Ovary (tissue), 9 donors: ENCODE results near the gene RHOB. TPM values are rescaled to one million over a fixed set of nuclear protein-coding genes. Genes with fewer than 3 reads are reported as not detected.

ENCODE experiments used
- DNase-seq, 5 donors: peaks; one replicate each; pipeline ENCODE4 v3.0.0-alpha.2; 2019 to 2020
- H3K27ac ChIP-seq, 2 donors: fragments of 200-600 bp; one replicate each; pipeline versions ENCODE4 v1.5.1 to v1.8.0; 2019 to 2022
- H3K27me3 ChIP-seq: fragments of 200-600 bp; one replicate; pipeline ENCODE4 v1.8.0; 2022
- H3K36me3 ChIP-seq: fragments of 200-600 bp; sonication (generic); one replicate; pipeline ENCODE4 v1.5.1; 2019
- H3K4me1 ChIP-seq: one replicate; pipeline ENCODE4 v1.8.1; 2013; ENCODE audit warnings: mild to moderate bottlenecking, moderate library complexity; ENCODE audit not compliant: insufficient read depth
- H3K4me3 ChIP-seq: fragments of 200-600 bp; sonication (generic); one replicate; pipeline ENCODE4 v1.5.1; 2017
- H3K9me3 ChIP-seq, 2 donors: fragments of 200-600 bp in 1 of 2; sonication (generic) in 1 of 2; one replicate each; pipeline versions ENCODE4 v1.5.1 to v1.8.1; 2013 to 2019; ENCODE audit warnings: mild to moderate bottlenecking in 1 of 2, moderate library complexity in 1 of 2
- EP300 ChIP-seq: sonication (generic); formaldehyde crosslinking; IDR thresholded peaks from one replicate; pipeline ENCODE4 v1.6.1; 2017; ENCODE audit warnings: antibody characterized with exemption
- POLR2A ChIP-seq: fragments of 450-650 bp; IDR thresholded peaks from one replicate; pipeline ENCODE4 v1.6.1; 2017; ENCODE audit warnings: antibody characterized with exemption, mild to moderate bottlenecking, moderate library complexity
- WGBS, 3 donors: extraction: QIAGEN DNeasy Blood & Tissue Kit in 1 of 3; methylation state at CpG; one replicate each; pipeline versions ENCODE4 v1.1.5 to v1.1.7; 2013 to 2017; 5-methylcytosine and 5-hydroxymethylcytosine counted together
- intact Hi-C, 4 donors: fragments of 100-400 bp; cut with DNase I; formaldehyde crosslinking; loops; one replicate each; pipeline versions ENCODE4 v1.11.0 to v1.15.1; 2022 to 2023
- polyA plus RNA-seq, 2 donors: library from polyadenylated mRNA; stranded (reverse); fragments of 200-250 nt in 1 of 2; fragments of 350-450 nt in 1 of 2; fragmentation: Illumina TruSeq in 1 of 2; extraction: RNeasy Lipid Tissue Mini Kit (QIAGEN cat#74804) in 1 of 2; gene quantifications; one replicate each; pipeline ENCODE4 v1.2.3, GENCODE V29; 2013 to 2014
- total RNA-seq, 7 donors: library from RNA; depleted of rRNA in 2 of 7; stranded (reverse); fragments of >200 nt in 2 of 7; fragmentation: NEBNext Ultra II Directional in 3 of 7; extraction: Animal tissue kit (Norgen Biotek cat#: 25700) in 3 of 7; gene quantifications; one replicate each; pipeline versions ENCODE4 v1.1.0 to v1.2.4, GENCODE V29; 2016 to 2023
- TF ChIP-seq, protein P1 (sequence below), 3 donors: fragments of 450-650 bp in 2 of 3; fragments of 200-600 bp in 1 of 3; IDR thresholded peaks; one replicate each; pipeline versions ENCODE4 v1.5.1 to v1.8.0; 2016 to 2022; ENCODE audit warnings: antibody characterized with exemption in 3 of 3, mild to moderate bottlenecking in 1 of 3
- donor health status: DM: no; HTN: no; CAD: no; lungs with moderate emphysema.
- donor health status: DM: no; HTN: no; CAD: no.
- donor health status: Bipolar disorder and iron deficiency.
- donor health status: DM: yes; HTN: yes; CAD: no.
- donor health status: DM: no; HTN: no; CAD: no.
- donor health status: DM: yes; HTN: yes; CAD: no.

The RHOB gene
- total and polyA plus RNA-seq, 9 donors = 200 to 1,363 (median 432) TPM

DNA sequence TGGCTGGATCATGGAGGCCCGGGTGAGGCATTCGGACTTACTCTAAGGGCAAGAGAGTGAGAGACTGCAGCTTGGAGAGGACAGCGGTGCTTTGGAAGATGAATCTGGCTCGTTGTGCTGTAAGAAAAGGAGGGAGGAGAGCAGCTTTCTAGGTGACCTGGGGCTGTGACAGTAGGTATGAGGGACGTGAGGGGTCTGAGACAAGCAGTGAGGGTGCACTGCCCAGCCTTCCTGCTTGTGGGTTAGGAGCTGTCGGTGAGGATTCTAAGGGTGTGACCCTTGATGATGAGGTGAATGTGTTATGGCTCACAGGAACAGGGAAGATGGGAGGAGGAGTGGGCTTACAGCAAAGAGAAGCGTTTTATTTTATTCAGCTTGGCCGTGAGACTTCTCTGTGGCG is 27.1 kb upstream of the RHOB start:
- intact Hi-C loops = no loop called here
- Histone ChIP-seq H3K27me3 (no peaks in the 10 kb centered on the region), H3K4me3 (no peak overlapping the region), H3K4me1 (peaks cover 21% of the 10 kb centered on the region), H3K36me3 (no peaks in the 10 kb centered on the region), H3K27ac (no peak overlapping the region), H3K9me3 (no peaks in the 10 kb centered on the region)
- TF ChIP-seq, protein P1, sequence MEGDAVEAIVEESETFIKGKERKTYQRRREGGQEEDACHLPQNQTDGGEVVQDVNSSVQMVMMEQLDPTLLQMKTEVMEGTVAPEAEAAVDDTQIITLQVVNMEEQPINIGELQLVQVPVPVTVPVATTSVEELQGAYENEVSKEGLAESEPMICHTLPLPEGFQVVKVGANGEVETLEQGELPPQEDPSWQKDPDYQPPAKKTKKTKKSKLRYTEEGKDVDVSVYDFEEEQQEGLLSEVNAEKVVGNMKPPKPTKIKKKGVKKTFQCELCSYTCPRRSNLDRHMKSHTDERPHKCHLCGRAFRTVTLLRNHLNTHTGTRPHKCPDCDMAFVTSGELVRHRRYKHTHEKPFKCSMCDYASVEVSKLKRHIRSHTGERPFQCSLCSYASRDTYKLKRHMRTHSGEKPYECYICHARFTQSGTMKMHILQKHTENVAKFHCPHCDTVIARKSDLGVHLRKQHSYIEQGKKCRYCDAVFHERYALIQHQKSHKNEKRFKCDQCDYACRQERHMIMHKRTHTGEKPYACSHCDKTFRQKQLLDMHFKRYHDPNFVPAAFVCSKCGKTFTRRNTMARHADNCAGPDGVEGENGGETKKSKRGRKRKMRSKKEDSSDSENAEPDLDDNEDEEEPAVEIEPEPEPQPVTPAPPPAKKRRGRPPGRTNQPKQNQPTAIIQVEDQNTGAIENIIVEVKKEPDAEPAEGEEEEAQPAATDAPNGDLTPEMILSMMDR (IDR thresholded peaks at IDR 0.05) = no peak
- WGBS, 3 donors = 53 to 71% (median 68%) methylated on average over 9 of the region's 9 CpGs
- DNase-seq = no peak

- 67 to 83% (median 72%) methylated on average over 14 of the region's 14 CpGs for WGBS, 3 donors
- peak in 1 of 5 donors; percentile 39 for DNase-seq
- H3K27ac ChIP-seq = peak overlapping the region; percentile 2 to 28
- no peaks in the 10 kb centered on the region for H3K9me3 ChIP-seq
- no peaks in the 10 kb centered on the region for H3K27me3 ChIP-seq
- TF ChIP-seq EP300 = no peak
- TF ChIP-seq POLR2A = no peak
- TF ChIP-seq, protein P1 (IDR thresholded peaks at IDR 0.05) = no peak
- no peaks in the 10 kb centered on the region for H3K36me3 ChIP-seq
- H3K4me3 ChIP-seq = no peak overlapping the region
- intact Hi-C loops = no loop called here
- peaks cover 21% of the 10 kb centered on the region for H3K4me1 ChIP-seq
Observed at GRCh38 chr2:20421336-20421987, 25.4 kb upstream of the RHOB start.

- no peak overlapping the region for H3K4me3 ChIP-seq
- DNase-seq = peak; percentile 76 to 93 (median 86)
- H3K4me1 ChIP-seq = peaks cover 21% of the 10 kb centered on the region
Observed at GRCh38 chr2:20421988-20422370, 24.9 kb upstream of the RHOB start.

GRCh38 chr2:20422402-20423271 is 24.2 kb upstream of the RHOB start:
- Histone ChIP-seq H3K4me1 (peaks cover 21% of the 10 kb centered on the region), H3K36me3 (no peaks in the 10 kb centered on the region), H3K27me3 (no peaks in the 10 kb centered on the region), H3K4me3 (no peak overlapping the region), H3K9me3 (no peaks in the 10 kb centered on the region), H3K27ac (peak overlapping the region; percentile 2 to 28)
- DNase-seq = peak; percentile 38 to 66 (median 57)
- TF ChIP-seq EP300 = no peak
- TF ChIP-seq, protein P1 (IDR thresholded peaks at IDR 0.05) = no peak
- no peak for TF ChIP-seq POLR2A
- WGBS, 3 donors = 20 to 32% (median 21%) methylated on average over 11 of the region's 11 CpGs
- intact Hi-C loops = no loop called here

More at GRCh38 chr2:20421988-20422370, 24.9 kb upstream of the RHOB start:
- H3K27ac ChIP-seq = peak overlapping the region; percentile 2 to 28
- H3K36me3 ChIP-seq = no peaks in the 10 kb centered on the region
- 10 to 18% (median 12%) methylated on average over 7 of the region's 7 CpGs for WGBS, 3 donors
- intact Hi-C loops = no loop called here
- H3K27me3 ChIP-seq = no peaks in the 10 kb centered on the region
- TF ChIP-seq EP300 (no peak), POLR2A (no peak)
- TF ChIP-seq, protein P1 (IDR thresholded peaks at IDR 0.05) = no peak
- no peaks in the 10 kb centered on the region for H3K9me3 ChIP-seq
